Neural progenitor cell (in vitro differentiated cells): ENCODE results near the gene CHRNA10. TPM values are rescaled to one million over a fixed set of nuclear protein-coding genes. Genes with fewer than 3 reads are reported as not detected.

Source experiments
- DNase-seq: peaks from one replicate; pipeline ENCODE4 v3.0.0-alpha.2; 2016; ENCODE audit warnings: low spot score
- H2AFZ ChIP-seq: fragments of 200-600 bp; sonication (generic); replicated peaks from 2 replicates; pipeline ENCODE4 v1.6.1; 2016; ENCODE audit warnings: antibody characterized with exemption
- H3F3A ChIP-seq: fragments of 200-600 bp; sonication (generic); 2 replicates; pipeline ENCODE4 v1.6.1; 2016; ENCODE audit warnings: antibody characterized with exemption, low read depth
- H3K27ac ChIP-seq: fragments of 200-600 bp; sonication (generic); 2 replicates; pipeline ENCODE4 v1.5.1; 2016; ENCODE audit warnings: mild to moderate bottlenecking
- H3K27me3 ChIP-seq: fragments of 200-600 bp; sonication (generic); 2 replicates; pipeline ENCODE4 v1.6.1; 2016; ENCODE audit warnings: mild to moderate bottlenecking, moderate library complexity
- H3K36me3 ChIP-seq: fragments of 200-600 bp; sonication (generic); 2 replicates; pipeline ENCODE4 v1.5.1; 2016
- H3K4me1 ChIP-seq: fragments of 200-600 bp; sonication (generic); 2 replicates; pipeline ENCODE4 v1.6.1; 2016; ENCODE audit warnings: mixed run types
- H3K4me2 ChIP-seq: fragments of 200-600 bp; sonication (generic); 2 replicates; pipeline ENCODE4 v1.6.1; 2016
- H3K4me3 ChIP-seq: fragments of 200-600 bp; sonication (generic); 2 replicates; pipeline ENCODE4 v1.5.1; 2016
- H3K79me2 ChIP-seq: fragments of 200-600 bp; sonication (generic); 2 replicates; pipeline ENCODE4 v1.6.1; 2016; ENCODE audit warnings: low read depth
- H3K9ac ChIP-seq: fragments of 200-600 bp; sonication (generic); 2 replicates; pipeline ENCODE4 v1.6.1; 2016
- H3K9me3 ChIP-seq: fragments of 200-600 bp; sonication (generic); 2 replicates; pipeline ENCODE4 v1.5.1; 2016; ENCODE audit warnings: low read depth
- H4K20me1 ChIP-seq: fragments of 200-600 bp; sonication (generic); 2 replicates; pipeline ENCODE4 v1.6.1; 2016; ENCODE audit warnings: low read depth
- H3K27ac Mint-ChIP-seq: 3 replicates; pipeline ENCODE4 v1.8.0; 2021; ENCODE audit warnings: mixed read lengths
- H3K27me3 Mint-ChIP-seq: 2 replicates; pipeline ENCODE4 v1.8.0; 2022; ENCODE audit warnings: low read depth, mild to moderate bottlenecking, inconsistent platforms, moderate library complexity, mixed read lengths; ENCODE audit not compliant: insufficient read depth
- H3K36me3 Mint-ChIP-seq: 3 replicates; pipeline ENCODE4 v1.8.0; 2021; ENCODE audit warnings: mixed read lengths
- H3K4me1 Mint-ChIP-seq: 3 replicates; pipeline ENCODE4 v1.8.0; 2021; ENCODE audit warnings: mixed read lengths
- H3K4me3 Mint-ChIP-seq: 3 replicates; pipeline ENCODE4 v1.8.0; 2021; ENCODE audit warnings: mild to moderate bottlenecking, moderate library complexity, mixed read lengths
- H3K9me3 Mint-ChIP-seq: 3 replicates; pipeline ENCODE4 v1.8.0; 2020; ENCODE audit warnings: mixed read lengths
- EZH2 ChIP-seq: fragments of 200-600 bp; sonication (generic); IDR thresholded peaks from 2 replicates; pipeline ENCODE4 v1.6.1; 2017; ENCODE audit warnings: antibody characterized with exemption, mild to moderate bottlenecking, moderate library complexity
- EZH2phosphoT487 ChIP-seq: fragments of 200-600 bp; sonication (generic); IDR thresholded peaks from 2 replicates; pipeline ENCODE4 v1.6.1; 2017; ENCODE audit warnings: antibody characterized with exemption
- total RNA-seq: library from RNA; depleted of rRNA; stranded (reverse); fragments of >200 nt; gene quantifications from 2 replicates; pipeline ENCODE4 v1.2.3, GENCODE V29; 2015; ENCODE audit warnings: low replicate concordance
- TF ChIP-seq, protein P1 (sequence below): fragments of 200-600 bp; sonication (generic); IDR thresholded peaks from 2 replicates; pipeline ENCODE4 v1.5.1; 2017; ENCODE audit warnings: antibody characterized with exemption, mild to moderate bottlenecking

Gene CHRNA10
- total RNA-seq, 1 donor from 2014 or later = 0.21 TPM

DNA sequence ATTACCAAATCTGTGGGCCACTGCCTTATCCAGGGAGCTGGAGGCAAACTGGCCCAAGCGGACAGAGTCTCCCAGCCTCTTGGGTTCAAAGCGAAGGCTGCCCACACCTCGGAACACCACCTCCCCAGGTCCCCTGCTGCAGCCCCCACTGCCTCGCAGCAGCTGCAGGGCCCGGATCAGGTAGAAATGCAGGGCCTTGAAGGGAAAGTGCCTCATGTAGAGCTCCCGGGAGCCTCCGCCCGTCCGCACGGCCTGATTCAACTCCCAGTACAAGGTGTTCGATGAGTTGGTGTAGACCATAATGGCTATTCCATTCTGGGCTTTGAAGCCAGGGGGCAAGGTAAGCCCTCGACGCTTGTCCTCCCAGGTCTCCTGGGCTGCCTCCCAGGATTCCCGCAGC lies 31.3 kb downstream of the CHRNA10 start:
- Mint-ChIP-seq H3K9me3 (peaks cover 7% of the 10 kb centered on the region), H3K4me1 (peaks cover 7% of the 10 kb centered on the region), H3K27me3 (peaks cover 3% of the 10 kb centered on the region), H3K36me3 (no peaks in the 10 kb centered on the region), H3K27ac (no peak overlapping the region), H3K4me3 (no peak overlapping the region)
- no peak overlapping the region for H3K4me3 ChIP-seq
- H3F3A ChIP-seq = peaks cover 17% of the 10 kb centered on the region
- DNase-seq = no peak
- no peaks in the 10 kb centered on the region for H4K20me1 ChIP-seq
- no peak for TF ChIP-seq EZH2phosphoT487
- no peak for TF ChIP-seq EZH2
- TF ChIP-seq, protein P1, sequence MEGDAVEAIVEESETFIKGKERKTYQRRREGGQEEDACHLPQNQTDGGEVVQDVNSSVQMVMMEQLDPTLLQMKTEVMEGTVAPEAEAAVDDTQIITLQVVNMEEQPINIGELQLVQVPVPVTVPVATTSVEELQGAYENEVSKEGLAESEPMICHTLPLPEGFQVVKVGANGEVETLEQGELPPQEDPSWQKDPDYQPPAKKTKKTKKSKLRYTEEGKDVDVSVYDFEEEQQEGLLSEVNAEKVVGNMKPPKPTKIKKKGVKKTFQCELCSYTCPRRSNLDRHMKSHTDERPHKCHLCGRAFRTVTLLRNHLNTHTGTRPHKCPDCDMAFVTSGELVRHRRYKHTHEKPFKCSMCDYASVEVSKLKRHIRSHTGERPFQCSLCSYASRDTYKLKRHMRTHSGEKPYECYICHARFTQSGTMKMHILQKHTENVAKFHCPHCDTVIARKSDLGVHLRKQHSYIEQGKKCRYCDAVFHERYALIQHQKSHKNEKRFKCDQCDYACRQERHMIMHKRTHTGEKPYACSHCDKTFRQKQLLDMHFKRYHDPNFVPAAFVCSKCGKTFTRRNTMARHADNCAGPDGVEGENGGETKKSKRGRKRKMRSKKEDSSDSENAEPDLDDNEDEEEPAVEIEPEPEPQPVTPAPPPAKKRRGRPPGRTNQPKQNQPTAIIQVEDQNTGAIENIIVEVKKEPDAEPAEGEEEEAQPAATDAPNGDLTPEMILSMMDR = no peak
- H3K4me1 ChIP-seq = peaks cover 5% of the 10 kb centered on the region
- H2AFZ ChIP-seq = no peak overlapping the region
- H3K9me3 ChIP-seq = no peaks in the 10 kb centered on the region
- no peak overlapping the region for H3K4me2 ChIP-seq
- no peaks in the 10 kb centered on the region for H3K79me2 ChIP-seq
- no peaks in the 10 kb centered on the region for H3K36me3 ChIP-seq
- H3K27ac ChIP-seq = no peak overlapping the region
- H3K27me3 ChIP-seq = no peaks in the 10 kb centered on the region
- H3K9ac ChIP-seq = no peak overlapping the region

DNA sequence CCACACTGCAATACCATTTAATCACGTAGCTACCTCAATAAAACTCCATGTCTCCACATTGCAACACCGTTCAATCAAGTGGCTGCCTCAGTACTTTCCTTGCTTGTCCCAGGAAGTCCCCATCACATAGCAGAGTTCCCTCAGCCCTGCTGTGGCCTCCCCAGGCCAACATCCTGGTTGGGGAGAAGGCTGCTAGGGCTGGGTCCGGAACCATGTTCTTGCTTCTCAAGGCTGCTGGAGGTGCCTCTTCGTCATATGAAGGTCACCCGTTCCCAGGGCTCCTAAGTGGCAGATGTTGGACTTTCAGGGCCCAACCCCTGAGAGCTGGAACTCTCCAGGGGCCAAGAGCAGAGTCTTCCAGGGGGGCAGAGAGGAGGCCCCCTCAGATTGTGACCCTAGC lies 32.7 kb downstream of the CHRNA10 start:
- Histone ChIP-seq H3K9me3 (no peaks in the 10 kb centered on the region), H3K27me3 (no peaks in the 10 kb centered on the region), H2AFZ (no peak overlapping the region), H3K79me2 (no peaks in the 10 kb centered on the region), H3K27ac (no peak overlapping the region), H4K20me1 (no peaks in the 10 kb centered on the region), H3K4me3 (no peak overlapping the region), H3K4me1 (peaks cover 5% of the 10 kb centered on the region), H3F3A (peaks cover 15% of the 10 kb centered on the region), H3K4me2 (no peak overlapping the region), H3K9ac (no peak overlapping the region), H3K36me3 (no peaks in the 10 kb centered on the region)
- TF ChIP-seq, protein P1 = no peak
- no peak for TF ChIP-seq EZH2phosphoT487
- TF ChIP-seq EZH2 = no peak
- Mint-ChIP-seq H3K27ac (no peak overlapping the region), H3K4me1 (peaks cover 7% of the 10 kb centered on the region), H3K27me3 (peaks cover 5% of the 10 kb centered on the region), H3K9me3 (peaks cover 3% of the 10 kb centered on the region), H3K36me3 (no peaks in the 10 kb centered on the region), H3K4me3 (no peak overlapping the region)
- no peak for DNase-seq

DNA sequence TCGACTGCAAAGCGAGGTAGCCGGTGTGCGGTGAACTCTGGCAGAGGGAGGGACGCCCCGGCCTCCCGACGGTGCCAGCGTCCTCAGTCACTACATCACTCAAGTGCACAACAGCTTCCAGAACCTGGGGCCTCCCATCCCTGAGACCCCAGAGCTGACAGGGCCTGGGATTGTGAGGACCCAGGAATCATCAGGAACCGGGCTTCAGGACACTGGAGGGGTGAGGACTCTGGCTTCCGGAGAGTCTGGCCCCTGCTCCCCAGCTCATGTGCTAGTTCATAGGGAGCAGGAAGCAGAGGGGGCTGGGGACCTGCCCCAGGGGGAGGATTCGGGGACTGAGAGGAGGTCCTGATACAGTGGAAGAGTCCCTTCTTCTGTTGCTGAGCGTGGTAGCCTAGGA lies 34.0 kb downstream of the CHRNA10 start:
- no peaks in the 10 kb centered on the region for H4K20me1 ChIP-seq
- peaks cover 3% of the 10 kb centered on the region for H3K9me3 Mint-ChIP-seq
- H3K9me3 ChIP-seq = no peaks in the 10 kb centered on the region
- H3K36me3 Mint-ChIP-seq = no peaks in the 10 kb centered on the region
- H3K79me2 ChIP-seq = no peaks in the 10 kb centered on the region
- no peaks in the 10 kb centered on the region for H3K36me3 ChIP-seq
- no peaks in the 10 kb centered on the region for H3K4me1 ChIP-seq
- DNase-seq = no peak
- no peak overlapping the region for H3K4me3 Mint-ChIP-seq
- no peak overlapping the region for H3K4me3 ChIP-seq
- no peak overlapping the region for H2AFZ ChIP-seq
- H3K4me1 Mint-ChIP-seq = peaks cover 3% of the 10 kb centered on the region
- no peak overlapping the region for H3K27ac Mint-ChIP-seq
- no peak overlapping the region for H3K27ac ChIP-seq
- no peak overlapping the region for H3K9ac ChIP-seq
- H3K27me3 ChIP-seq = no peaks in the 10 kb centered on the region
- H3F3A ChIP-seq = peaks cover 2% of the 10 kb centered on the region
- H3K27me3 Mint-ChIP-seq = peaks cover 5% of the 10 kb centered on the region
- TF ChIP-seq, protein P1 = no peak
- TF ChIP-seq EZH2 = no peak
- TF ChIP-seq EZH2phosphoT487 = no peak
- no peak overlapping the region for H3K4me2 ChIP-seq
